ENCODE measurements around the gene RDM1. TPM values are rescaled to one million over a fixed set of nuclear protein-coding genes. Genes with fewer than 3 reads are reported as not detected.
"Not testable (repeated sequence)": the region's sequence is repeated elsewhere in the genome, so short reads cannot be mapped to it uniquely, and the experiment has no call there.

Gene RDM1
- polyA plus RNA-seq, 3 donors: 2.5 to 4.0 (median 3.6) TPM

- DNase-seq: peak; percentile 65
Measured at GRCh38 chr17:35900708-35901480, 29.7 kb downstream of the RDM1 start.

- no peak for DNase-seq
Measured at GRCh38 chr17:35900280-35900679, 30.3 kb downstream of the RDM1 start.

DNA sequence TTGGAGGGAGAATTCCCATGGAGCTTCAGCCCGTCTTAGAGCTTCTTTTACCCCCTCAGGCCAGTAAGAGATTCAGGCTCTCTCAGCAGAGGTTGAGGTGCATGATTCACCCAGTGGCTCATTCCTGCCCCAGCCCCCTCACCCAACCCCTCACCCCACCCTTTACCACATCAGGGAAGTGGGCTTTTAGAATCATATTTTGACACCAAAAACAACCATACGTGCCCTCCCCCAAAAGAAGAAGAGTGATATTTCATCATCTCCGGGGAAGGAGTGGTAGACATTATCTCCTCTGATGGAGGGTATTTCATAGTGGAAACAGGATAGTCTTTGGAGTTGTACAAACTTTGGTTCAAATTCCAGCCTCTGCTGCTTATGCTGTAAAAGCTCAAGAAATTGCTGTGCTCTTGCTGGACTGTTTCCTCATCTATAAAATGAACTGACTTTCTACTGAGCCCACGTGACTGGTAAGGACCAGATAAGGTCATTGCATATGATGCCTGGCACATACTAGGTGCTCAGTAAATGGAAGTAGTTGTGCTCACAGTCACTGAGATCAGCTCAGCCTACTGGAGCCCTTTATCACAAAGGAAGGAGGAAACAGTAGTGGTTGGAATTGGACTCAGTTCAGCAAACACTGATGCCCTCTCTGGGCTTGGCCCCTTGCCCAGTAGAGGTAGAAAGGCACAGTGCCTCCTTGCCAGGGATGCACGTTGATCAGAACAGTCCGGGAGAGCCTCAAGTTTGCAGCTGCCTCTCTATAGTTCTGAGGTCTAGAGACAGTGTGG lies 32.1 kb downstream of the RDM1 start:
- no peak for DNase-seq

DNA sequence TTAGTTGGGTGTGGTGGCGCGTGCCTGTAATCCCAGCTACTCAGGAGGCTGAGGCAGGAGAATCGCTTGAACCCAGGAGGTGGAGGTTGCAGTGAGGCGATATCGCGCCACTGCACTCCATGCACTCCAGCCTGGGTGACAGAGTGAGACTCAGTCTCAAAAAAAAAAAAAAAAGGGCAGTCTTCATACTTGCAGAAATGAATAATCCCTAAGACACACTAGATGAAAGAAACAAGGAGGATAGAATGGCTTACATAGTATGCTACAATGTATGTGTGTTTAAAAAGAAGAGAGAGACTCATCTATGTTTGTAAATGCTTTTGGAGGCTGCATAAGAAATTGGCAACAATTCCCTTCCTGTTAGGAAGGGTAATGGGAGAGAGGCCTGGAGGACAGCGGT lies 32.8 kb downstream of the RDM1 start:
- not testable (repeated sequence) for DNase-seq

DNA sequence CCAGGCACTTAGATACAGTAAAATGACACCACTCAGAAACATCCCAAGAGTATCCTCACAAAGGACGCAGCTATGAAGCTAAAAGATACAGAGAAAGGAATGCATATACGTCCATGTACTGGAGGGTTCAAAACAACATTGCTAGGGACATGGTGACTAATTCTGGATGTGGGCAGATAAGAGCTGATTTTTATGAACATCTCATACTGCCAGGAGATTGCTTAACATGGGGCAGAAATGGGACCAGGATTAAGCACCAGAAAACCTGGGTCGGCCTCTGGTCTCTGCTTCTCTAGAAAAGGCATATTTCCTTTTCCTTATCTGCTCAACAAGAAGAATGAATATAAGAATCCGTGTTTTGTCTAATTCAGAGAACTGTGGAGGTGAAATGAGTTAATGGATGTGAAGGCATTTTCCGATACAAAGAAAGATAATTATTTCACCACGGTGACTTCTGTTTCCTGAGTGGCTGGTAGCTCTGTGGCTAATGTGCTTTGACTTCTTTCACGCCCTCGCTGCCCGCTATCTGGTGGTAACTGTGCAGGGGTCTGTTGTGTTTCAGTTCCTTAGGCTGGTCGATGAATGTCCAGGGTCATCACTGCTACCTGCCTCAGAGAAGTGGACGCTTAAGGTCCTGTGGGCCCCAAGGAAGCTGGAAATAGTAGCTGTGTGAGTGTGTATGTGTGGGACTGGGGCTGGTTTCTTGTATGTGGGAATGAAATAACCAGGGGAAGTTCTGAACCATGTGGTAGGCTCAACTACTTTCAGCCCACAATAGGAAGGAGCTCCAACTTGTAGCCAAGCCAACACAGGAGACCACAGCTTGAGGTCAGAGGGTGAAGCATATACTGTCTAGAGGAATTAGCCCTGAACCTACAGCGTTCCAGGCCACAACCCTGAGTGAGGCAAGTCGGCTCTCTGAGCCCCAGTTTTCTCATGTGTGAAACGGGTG lies 34.7 kb downstream of the RDM1 start:
- no peak for DNase-seq

- DNase-seq: no peak
Measured at GRCh38 chr17:35894206-35894605, 36.4 kb downstream of the RDM1 start.

GRCh38 chr17:35893751-35894150 lies 36.8 kb downstream of the RDM1 start:
- no peak for DNase-seq

GRCh38 chr17:35892091-35893035 lies 38.2 kb downstream of the RDM1 start:
- DNase-seq: no peak

DNA sequence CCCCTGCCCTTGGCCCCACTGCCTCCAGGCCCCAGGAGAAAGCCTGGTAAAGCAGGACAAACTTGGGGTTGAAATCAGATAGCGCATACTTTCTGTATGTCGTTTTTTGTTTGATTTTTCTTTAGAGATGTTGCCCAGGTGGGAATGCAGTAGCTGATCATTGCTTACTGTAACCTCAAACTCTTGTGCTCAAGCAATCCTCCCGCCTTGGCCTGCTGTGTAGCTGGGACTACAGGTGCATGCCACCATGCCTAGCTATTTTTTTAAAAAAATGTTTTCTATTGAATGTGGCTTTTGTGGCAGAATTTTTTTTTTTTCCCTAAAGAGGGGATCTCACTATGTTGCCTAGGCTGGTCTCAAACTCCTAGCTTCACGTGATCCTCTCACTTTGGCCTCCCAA lies 39.3 kb downstream of the RDM1 start:
- DNase-seq: no peak

DNA sequence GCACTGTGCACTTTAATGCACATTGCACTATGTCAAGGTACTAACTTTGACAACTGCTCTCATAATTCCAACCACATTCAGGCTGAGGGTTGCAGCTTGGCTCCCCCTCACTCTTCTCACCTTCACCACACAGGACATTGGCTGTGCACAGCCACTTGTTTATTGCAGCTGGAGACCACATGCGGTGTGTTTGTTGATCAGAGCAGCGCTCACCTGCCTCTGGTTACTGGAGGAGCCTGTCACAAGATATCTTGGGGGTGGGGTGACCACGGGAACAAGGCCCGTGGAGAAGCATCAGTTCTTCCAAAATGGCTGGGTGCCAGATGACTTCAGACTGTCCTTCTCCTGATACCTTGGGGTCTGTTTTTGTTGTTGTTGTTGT lies 39.8 kb downstream of the RDM1 start:
- DNase-seq: no peak

DNA sequence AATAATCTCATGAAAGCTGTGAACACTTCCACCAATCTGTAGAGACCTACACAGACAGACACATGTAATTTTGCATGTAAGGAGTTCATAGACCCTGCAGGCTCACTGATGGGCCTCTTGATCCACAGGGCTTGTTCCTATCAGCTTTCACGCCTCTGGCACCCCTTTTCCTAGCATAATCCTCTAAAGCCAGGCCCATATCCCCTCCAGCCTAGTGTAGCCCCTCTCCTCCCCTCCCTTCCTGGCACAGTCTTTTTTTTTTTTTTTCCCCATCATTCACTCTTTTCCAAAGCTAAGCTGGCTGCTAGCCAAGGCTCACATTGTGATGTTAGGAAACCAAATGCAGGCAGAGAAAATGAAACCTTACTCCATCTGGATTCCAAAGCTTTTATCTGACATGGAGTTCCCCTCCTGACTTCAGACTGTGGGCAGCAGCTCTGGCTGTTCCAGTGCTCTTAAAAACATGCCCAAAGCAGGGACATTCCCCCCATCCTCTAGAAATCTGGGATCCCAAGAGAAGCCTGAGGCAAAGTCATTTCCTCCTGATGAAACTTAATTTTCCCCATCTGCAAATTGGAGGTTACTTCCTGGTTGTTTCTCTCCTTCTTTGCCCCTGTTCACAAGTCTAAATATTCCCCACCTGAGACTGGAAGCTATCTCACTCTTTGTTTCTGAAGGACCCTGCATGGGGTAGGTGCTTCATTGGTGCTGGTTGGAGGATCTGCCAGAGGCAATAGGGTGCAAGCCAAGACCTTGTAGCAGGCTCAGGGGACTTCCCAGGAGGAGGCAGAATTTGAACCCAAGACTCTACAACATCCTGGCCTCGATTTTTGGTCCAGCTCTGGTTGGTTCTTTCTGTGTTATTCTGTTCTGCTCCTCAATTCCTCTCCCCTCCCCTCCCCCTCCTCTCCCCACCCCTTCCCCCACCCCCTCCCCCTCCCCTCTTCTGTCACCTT lies 40.5 kb downstream of the RDM1 start:
- DNase-seq: peak; percentile 74

DNA sequence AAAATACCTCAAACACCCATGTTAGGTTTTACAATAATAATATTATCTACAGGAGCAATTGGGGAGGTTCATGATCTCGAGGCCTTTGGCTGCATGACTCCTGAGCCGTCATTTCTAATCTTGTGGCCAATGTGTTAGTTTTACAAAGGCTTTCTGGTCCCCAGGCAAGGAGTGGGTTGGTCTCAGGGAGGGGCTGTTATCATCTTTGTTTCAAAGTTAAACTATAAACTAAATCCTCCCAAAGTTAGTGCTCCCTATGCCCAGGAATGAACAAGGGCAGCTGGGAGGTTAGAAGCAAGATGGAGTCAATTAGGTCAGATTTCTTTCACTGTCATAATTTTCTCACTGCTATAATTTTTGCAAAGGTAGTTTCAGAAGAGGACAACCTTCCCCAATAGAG lies 41.3 kb downstream of the RDM1 start:
- DNase-seq: no peak

- DNase-seq: no peak
Measured at GRCh38 chr17:35879773-35880654, 50.6 kb downstream of the RDM1 start, which contains the start of gene CCL5. TSS of gene CCL5 (minus strand) at chr17:35880360.

DNA sequence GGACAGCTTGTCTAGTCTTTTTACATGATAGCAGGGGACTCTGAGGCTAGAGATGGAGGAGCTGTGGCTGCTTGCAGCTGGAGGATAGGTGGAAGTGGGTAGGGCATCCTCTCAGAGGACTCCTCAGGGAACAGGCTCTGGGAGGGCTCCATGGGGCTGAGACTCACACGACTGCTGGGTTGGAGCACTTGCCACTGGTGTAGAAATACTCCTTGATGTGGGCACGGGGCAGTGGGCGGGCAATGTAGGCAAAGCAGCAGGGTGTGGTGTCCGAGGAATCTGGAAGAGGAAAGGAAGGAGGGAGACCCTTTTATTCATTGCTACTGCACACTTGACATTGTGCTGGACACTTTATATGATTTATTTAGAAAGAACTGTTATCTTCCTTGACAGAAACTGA lies 52.2 kb downstream of the RDM1 start:
- DNase-seq: no peak

DNA sequence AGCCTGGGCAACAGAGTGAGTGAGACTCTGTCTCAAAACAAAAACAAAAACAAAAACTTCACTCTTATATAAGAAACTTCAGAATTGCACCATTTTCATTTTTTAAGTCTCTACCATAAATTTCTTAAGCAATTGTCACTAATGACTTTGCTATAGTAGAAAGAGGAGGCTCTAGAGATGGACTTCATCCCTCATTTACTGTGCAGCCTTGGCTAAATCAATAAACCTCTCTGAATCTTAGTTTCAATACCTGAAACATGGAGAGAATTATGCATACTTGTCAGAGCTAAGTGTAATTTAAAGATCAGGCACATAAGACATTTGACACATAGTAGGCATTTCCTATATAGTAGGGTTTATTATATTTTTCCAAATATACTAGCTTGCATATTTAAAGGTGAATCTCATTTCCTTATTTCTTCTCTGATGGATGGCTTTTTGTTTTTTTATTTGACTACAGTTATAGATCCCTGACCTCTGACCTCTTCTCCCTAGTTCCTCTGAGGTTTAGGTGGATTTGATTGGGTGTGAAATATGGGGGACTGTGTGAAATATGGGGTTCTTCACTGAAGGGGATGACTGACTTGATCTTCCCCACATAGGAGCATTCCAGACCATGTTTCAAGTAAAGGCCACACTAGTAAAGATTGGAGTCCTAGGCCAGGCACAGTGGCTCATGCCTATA lies 53.1 kb downstream of the RDM1 start:
- no peak for DNase-seq

DNA sequence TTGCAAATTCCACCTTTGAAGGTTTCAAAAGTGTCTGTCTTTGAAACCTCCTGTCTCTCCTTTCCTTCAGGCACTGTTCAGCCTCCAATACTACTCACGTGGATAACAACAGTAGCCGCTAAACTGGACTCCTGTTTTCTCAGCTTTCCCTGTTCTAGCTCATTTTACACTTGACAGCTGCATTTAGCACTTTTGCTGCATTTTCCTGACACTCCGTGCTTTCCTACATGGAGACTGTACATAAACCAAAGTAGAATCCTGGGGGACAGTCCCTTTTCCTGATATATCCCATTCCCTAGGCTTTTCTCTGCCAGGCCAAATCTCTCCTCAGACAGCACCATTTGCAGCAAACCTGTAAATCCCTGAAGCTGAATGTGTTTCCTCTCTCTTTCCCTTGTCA lies 54.0 kb downstream of the RDM1 start:
- no peak for DNase-seq

GRCh38 chr17:35875800-35876139 lies 54.8 kb downstream of the RDM1 start:
- DNase-seq: no peak
